Parathyroid adenoma (tissue), 2 donors: ENCODE data around the gene DPPA5.

Experiments used
- H2AFZ ChIP-seq: fragments of 300-600 bp; sonication (generic); one replicate; pipeline ENCODE4 v1.7.0; 2017; ENCODE audit warnings: antibody characterized with exemption, mild to moderate bottlenecking
- H3K27ac ChIP-seq: fragments of 300-600 bp; sonication (generic); one replicate; pipeline ENCODE4 v1.7.0; 2017
- H3K27me3 ChIP-seq: fragments of 300-600 bp; sonication (generic); one replicate; pipeline ENCODE4 v1.7.0; 2017; ENCODE audit warnings: low read length; ENCODE audit not compliant: control insufficient read depth, insufficient read depth
- H3K36me3 ChIP-seq: fragments of 300-600 bp; sonication (generic); one replicate; pipeline ENCODE4 v1.7.0; 2017; ENCODE audit warnings: low read length; ENCODE audit not compliant: control insufficient read depth, insufficient read depth
- H3K4me1 ChIP-seq: fragments of 300-600 bp; sonication (generic); one replicate; pipeline ENCODE4 v1.7.0; 2017; ENCODE audit warnings: control low read depth
- H3K4me2 ChIP-seq: fragments of 300-600 bp; sonication (generic); one replicate; pipeline ENCODE4 v1.7.0; 2017; ENCODE audit warnings: low read length
- H3K4me3 ChIP-seq: fragments of 300-600 bp; sonication (generic); one replicate; pipeline ENCODE4 v1.7.0; 2017; ENCODE audit warnings: low read depth, low read length
- H3K79me2 ChIP-seq: fragments of 300-600 bp; sonication (generic); one replicate; pipeline ENCODE4 v1.7.0; 2017; ENCODE audit warnings: control low read depth
- H3K9ac ChIP-seq: fragments of 300-600 bp; sonication (generic); one replicate; pipeline ENCODE4 v1.7.0; 2017; ENCODE audit warnings: mild to moderate bottlenecking
- H3K9me3 ChIP-seq: fragments of 300-600 bp; sonication (generic); one replicate; pipeline ENCODE4 v1.7.0; 2017; ENCODE audit warnings: low read length; ENCODE audit not compliant: control insufficient read depth
- CTCF ChIP-seq: fragments of 300-600 bp; sonication (generic); IDR thresholded peaks from one replicate; pipeline ENCODE4 v1.7.0; 2017; ENCODE audit warnings: antibody characterized with exemption, mild to moderate bottlenecking
- donor health status: primary hyperparathyroidism.

The DPPA5 gene

GRCh38 chr6:73341335-73341734 is 12.7 kb downstream of the DPPA5 start:
- H3K9me3 ChIP-seq: no peaks in the 10 kb centered on the region
- no peaks in the 10 kb centered on the region for H3K27me3 ChIP-seq
- no peak overlapping the region for H3K27ac ChIP-seq
- no peak overlapping the region for H2AFZ ChIP-seq
- H3K9ac ChIP-seq: no peak overlapping the region
- H3K36me3 ChIP-seq: no peaks in the 10 kb centered on the region
- H3K4me1 ChIP-seq: no peaks in the 10 kb centered on the region
- no peak overlapping the region for H3K4me3 ChIP-seq
- no peak for TF ChIP-seq CTCF
- H3K79me2 ChIP-seq: no peaks in the 10 kb centered on the region
- H3K4me2 ChIP-seq: no peak overlapping the region

GRCh38 chr6:73340048-73340447 is 14.0 kb downstream of the DPPA5 start:
- no peak overlapping the region for H2AFZ ChIP-seq
- TF ChIP-seq CTCF: no peak
- H3K4me2 ChIP-seq: no peak overlapping the region
- H3K27me3 ChIP-seq: no peaks in the 10 kb centered on the region
- H3K27ac ChIP-seq: no peak overlapping the region
- H3K4me1 ChIP-seq: no peaks in the 10 kb centered on the region
- no peak overlapping the region for H3K9ac ChIP-seq
- no peaks in the 10 kb centered on the region for H3K79me2 ChIP-seq
- H3K9me3 ChIP-seq: no peaks in the 10 kb centered on the region
- H3K36me3 ChIP-seq: no peaks in the 10 kb centered on the region
- H3K4me3 ChIP-seq: no peak overlapping the region

GRCh38 chr6:73339340-73339739 is 14.7 kb downstream of the DPPA5 start:
- Histone ChIP-seq H3K27me3 (no peaks in the 10 kb centered on the region), H3K27ac (no peak overlapping the region), H3K4me3 (no peak overlapping the region), H3K9ac (no peak overlapping the region), H3K9me3 (no peaks in the 10 kb centered on the region), H3K79me2 (no peaks in the 10 kb centered on the region), H3K4me2 (no peak overlapping the region), H3K36me3 (no peaks in the 10 kb centered on the region), H3K4me1 (no peaks in the 10 kb centered on the region), H2AFZ (no peak overlapping the region)
- no peak for TF ChIP-seq CTCF

- no peaks in the 10 kb centered on the region for H3K79me2 ChIP-seq
- no peaks in the 10 kb centered on the region for H3K27me3 ChIP-seq
- H3K4me2 ChIP-seq: no peak overlapping the region
- H3K36me3 ChIP-seq: no peaks in the 10 kb centered on the region
- peak overlapping the region; percentile 49 for H2AFZ ChIP-seq
- no peaks in the 10 kb centered on the region for H3K9me3 ChIP-seq
- H3K9ac ChIP-seq: no peak overlapping the region
- H3K27ac ChIP-seq: no peak overlapping the region
- no peak overlapping the region for H3K4me3 ChIP-seq
- no peak for TF ChIP-seq CTCF
- no peaks in the 10 kb centered on the region for H3K4me1 ChIP-seq
Observed at GRCh38 chr6:73329201-73329600, 24.9 kb downstream of the DPPA5 start.

GRCh38 chr6:73328790-73329189 is 25.3 kb downstream of the DPPA5 start:
- H3K79me2 ChIP-seq: no peaks in the 10 kb centered on the region
- no peak overlapping the region for H3K27ac ChIP-seq
- no peak overlapping the region for H3K4me3 ChIP-seq
- no peaks in the 10 kb centered on the region for H3K9me3 ChIP-seq
- H3K4me1 ChIP-seq: no peaks in the 10 kb centered on the region
- H2AFZ ChIP-seq: peak overlapping the region; percentile 49
- H3K27me3 ChIP-seq: no peaks in the 10 kb centered on the region
- no peak for TF ChIP-seq CTCF
- no peak overlapping the region for H3K9ac ChIP-seq
- no peaks in the 10 kb centered on the region for H3K36me3 ChIP-seq
- H3K4me2 ChIP-seq: no peak overlapping the region
